Mesodermal cell (in vitro differentiated cells): Measurements from ENCODE around the gene CD320. TPM values are rescaled to one million over a fixed set of nuclear protein-coding genes. Genes with fewer than 3 reads are reported as not detected.
"Not testable (repeated sequence)": the region's sequence is repeated elsewhere in the genome, so short reads cannot be mapped to it uniquely, and the experiment has no call there.

Source experiments
- H3K27ac ChIP-seq: 2 replicates; pipeline ENCODE4 v1.7.0; 2013; ENCODE audit warnings: mild to moderate bottlenecking, low read depth, low read length, moderate library complexity; ENCODE audit not compliant: severe bottlenecking
- H3K36me3 ChIP-seq: 2 replicates; pipeline ENCODE4 v1.7.1; 2013; ENCODE audit warnings: mild to moderate bottlenecking, low read length, moderate library complexity; ENCODE audit not compliant: control insufficient read depth, insufficient read depth
- H3K4me1 ChIP-seq: one replicate; pipeline ENCODE4 v1.7.1; 2013; ENCODE audit warnings: mild to moderate bottlenecking, low read length; ENCODE audit not compliant: insufficient read depth, control insufficient read depth, poor library complexity, severe bottlenecking
- H3K4me3 ChIP-seq: 2 replicates; pipeline ENCODE4 v1.7.0; 2013; ENCODE audit warnings: low read length, control low read depth, mild to moderate bottlenecking; ENCODE audit not compliant: insufficient read depth, poor library complexity, severe bottlenecking; ENCODE audit errors: extremely low read depth
- H3K9me3 ChIP-seq: 2 replicates; pipeline ENCODE4 v1.7.1; 2013; ENCODE audit warnings: mild to moderate bottlenecking, low read length, moderate library complexity; ENCODE audit not compliant: control insufficient read depth
- WGBS, 2 experiments: methylation state at CpG; one replicate each; pipeline ENCODE4 v1.1.5; 2013; ENCODE audit warnings: missing lambda C conversion rate in 2 of 2; ENCODE audit not compliant: insufficient coverage in 2 of 2; 5-methylcytosine and 5-hydroxymethylcytosine counted together
- polyA plus RNA-seq, 2 experiments: library from polyadenylated mRNA; stranded (reverse); fragments of 50-300 nt; gene quantifications; one replicate each; pipeline ENCODE4 v1.2.3, GENCODE V29; 2013

CD320 gene
- polyA plus RNA-seq (2013, experiment 1 of 2): 66.5 TPM
- polyA plus RNA-seq (2013, experiment 2 of 2): 55.8 TPM

- WGBS, 2 experiments: 0 to 1% methylated on average over 35 to 47 of the region's 63 CpGs
- Histone ChIP-seq H3K27ac (peak within 1 kb of the TSS; percentile 62), H3K36me3 (peaks cover 46% of the 10 kb centered on the region)
Observed at GRCh38 chr19:8307965-8308866, at the start of gene CD320. CD320 (minus strand) TSS chr19:8308358; CDS start chr19:8308290, 68 bp downstream.

GRCh38 chr19:8357007-8357521, 48.9 kb upstream of the CD320 start:
- WGBS, 2 experiments: 57 to 94% methylated on average over 1 to 2 of the region's 4 CpGs
- Histone ChIP-seq H3K4me3 (no peak overlapping the region), H3K4me1 (peaks cover 6% of the 10 kb centered on the region), H3K9me3 (no peaks in the 10 kb centered on the region), H3K36me3 (no peaks in the 10 kb centered on the region), H3K27ac (no peak overlapping the region)

More at GRCh38 chr19:8307965-8308866, at the start of gene CD320:
- peak within 1 kb of the TSS; percentile 55 for H3K4me3 ChIP-seq
- H3K4me1 ChIP-seq: peaks cover 4% of the 10 kb centered on the region
- H3K9me3 ChIP-seq: no peaks in the 10 kb centered on the region

- Histone ChIP-seq H3K4me3 (no peak overlapping the region), H3K9me3 (no peaks in the 10 kb centered on the region), H3K27ac (peak overlapping the region; percentile 46), H3K36me3 (no peaks in the 10 kb centered on the region), H3K4me1 (peaks cover 6% of the 10 kb centered on the region)
- 86 to 92% methylated on average over 5 of the region's 6 CpGs for whole genome bisulfite sequencing, 2 experiments
Observed at GRCh38 chr19:8355631-8356402, 47.7 kb upstream of the CD320 start.

GRCh38 chr19:8352845-8353244, 44.7 kb upstream of the CD320 start:
- H3K36me3 ChIP-seq, H3K27ac ChIP-seq, H3K4me1 ChIP-seq, H3K4me3 ChIP-seq, H3K9me3 ChIP-seq: not testable (repeated sequence)
- 56 to 67% methylated on average over 4 to 5 of the region's 5 CpGs for WGBS, 2 experiments

GRCh38 chr19:8352134-8352827, 44.1 kb upstream of the CD320 start:
- H3K4me3 ChIP-seq: no peak overlapping the region
- no peaks in the 10 kb centered on the region for H3K36me3 ChIP-seq
- peak overlapping the region; percentile 62 for H3K27ac ChIP-seq
- WGBS, 2 experiments: 36 to 57% methylated on average over 7 of the region's 10 CpGs
- H3K9me3 ChIP-seq: no peaks in the 10 kb centered on the region
- peaks cover 9% of the 10 kb centered on the region for H3K4me1 ChIP-seq

GRCh38 chr19:8349629-8350372, 41.6 kb upstream of the CD320 start:
- H3K4me3 ChIP-seq: not testable (repeated sequence)
- WGBS, 2 experiments: 89 to 94% methylated on average over 2 to 5 of the region's 8 CpGs

GRCh38 chr19:8343483-8343844, 35.3 kb upstream of the CD320 start:
- Histone ChIP-seq H3K9me3 (no peaks in the 10 kb centered on the region), H3K4me3 (peak overlapping the region; percentile 44), H3K27ac (no peak overlapping the region), H3K36me3 (no peaks in the 10 kb centered on the region), H3K4me1 (peaks cover 3% of the 10 kb centered on the region)
- 42 to 56% methylated on average over 7 to 8 of the region's 11 CpGs for WGBS, 2 experiments

More at GRCh38 chr19:8349629-8350372, 41.6 kb upstream of the CD320 start:
- not testable (repeated sequence) for H3K9me3 ChIP-seq, H3K4me1 ChIP-seq, H3K27ac ChIP-seq, H3K36me3 ChIP-seq

GRCh38 chr19:8342684-8343482, 34.7 kb upstream of the CD320 start, which contains the start of gene KANK3:
KANK3 (minus strand) TSS chr19:8343262; CDS start chr19:8337828, 5,434 bp downstream.
- Histone ChIP-seq H3K4me3 (peak within 1 kb of the TSS; percentile 44), H3K4me1 (peaks cover under 1% of the 10 kb centered on the region), H3K36me3 (no peaks in the 10 kb centered on the region), H3K9me3 (no peaks in the 10 kb centered on the region), H3K27ac (no peak within 1 kb of the TSS)
- WGBS, 2 experiments: 15 to 16% methylated on average over 35 to 62 of the region's 65 CpGs

GRCh38 chr19:8342316-8342683, 34.1 kb upstream of the CD320 start:
- 63 to 74% methylated on average over 12 to 14 of the region's 14 CpGs for WGBS, 2 experiments
- peak overlapping the region; percentile 44 for H3K4me3 ChIP-seq
- no peak overlapping the region for H3K27ac ChIP-seq
- H3K9me3 ChIP-seq: no peaks in the 10 kb centered on the region
- H3K36me3 ChIP-seq: no peaks in the 10 kb centered on the region
- H3K4me1 ChIP-seq: no peaks in the 10 kb centered on the region
